Measurements from ENCODE around the gene GIMAP5.

DNA sequence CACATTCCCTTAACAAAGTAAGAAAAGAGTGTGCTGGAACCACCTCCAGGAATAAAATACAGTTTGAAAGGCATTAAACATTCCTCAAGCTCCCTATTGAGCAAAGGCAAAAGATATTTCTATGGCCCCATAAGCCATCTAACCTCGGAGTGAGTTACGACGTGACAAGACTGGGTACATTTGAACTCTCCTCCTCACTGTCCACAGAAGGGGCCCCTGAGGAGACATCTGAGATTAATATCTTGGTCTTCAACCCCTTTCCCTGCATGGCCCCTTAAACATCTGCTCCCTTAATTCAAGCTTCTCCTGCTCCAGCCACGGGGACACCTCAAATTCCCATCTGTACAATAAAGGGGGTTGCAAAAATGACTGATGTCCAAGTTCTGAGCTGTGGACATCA lies 20.3 kb upstream of the GIMAP5 start:
- TF ChIP-seq, protein P1, sequence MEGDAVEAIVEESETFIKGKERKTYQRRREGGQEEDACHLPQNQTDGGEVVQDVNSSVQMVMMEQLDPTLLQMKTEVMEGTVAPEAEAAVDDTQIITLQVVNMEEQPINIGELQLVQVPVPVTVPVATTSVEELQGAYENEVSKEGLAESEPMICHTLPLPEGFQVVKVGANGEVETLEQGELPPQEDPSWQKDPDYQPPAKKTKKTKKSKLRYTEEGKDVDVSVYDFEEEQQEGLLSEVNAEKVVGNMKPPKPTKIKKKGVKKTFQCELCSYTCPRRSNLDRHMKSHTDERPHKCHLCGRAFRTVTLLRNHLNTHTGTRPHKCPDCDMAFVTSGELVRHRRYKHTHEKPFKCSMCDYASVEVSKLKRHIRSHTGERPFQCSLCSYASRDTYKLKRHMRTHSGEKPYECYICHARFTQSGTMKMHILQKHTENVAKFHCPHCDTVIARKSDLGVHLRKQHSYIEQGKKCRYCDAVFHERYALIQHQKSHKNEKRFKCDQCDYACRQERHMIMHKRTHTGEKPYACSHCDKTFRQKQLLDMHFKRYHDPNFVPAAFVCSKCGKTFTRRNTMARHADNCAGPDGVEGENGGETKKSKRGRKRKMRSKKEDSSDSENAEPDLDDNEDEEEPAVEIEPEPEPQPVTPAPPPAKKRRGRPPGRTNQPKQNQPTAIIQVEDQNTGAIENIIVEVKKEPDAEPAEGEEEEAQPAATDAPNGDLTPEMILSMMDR (IDR thresholded peaks at IDR 0.05), result no peak
- TF ChIP-seq POLR2A (IDR thresholded peaks at IDR 0.05), result no peak

Measured in body of pancreas (tissue), 4 donors.